Parathyroid adenoma (tissue), 2 donors: Measurements from ENCODE around the gene BLOC1S4.

Experiments
- H2AFZ ChIP-seq: fragments of 300-600 bp; sonication (generic); one replicate; pipeline ENCODE4 v1.7.0; 2017; ENCODE audit warnings: antibody characterized with exemption, mild to moderate bottlenecking
- H3K27ac ChIP-seq: fragments of 300-600 bp; sonication (generic); one replicate; pipeline ENCODE4 v1.7.0; 2017
- H3K27me3 ChIP-seq: fragments of 300-600 bp; sonication (generic); one replicate; pipeline ENCODE4 v1.7.0; 2017; ENCODE audit warnings: low read length; ENCODE audit not compliant: control insufficient read depth, insufficient read depth
- H3K36me3 ChIP-seq: fragments of 300-600 bp; sonication (generic); one replicate; pipeline ENCODE4 v1.7.0; 2017; ENCODE audit warnings: low read length; ENCODE audit not compliant: control insufficient read depth, insufficient read depth
- H3K4me1 ChIP-seq: fragments of 300-600 bp; sonication (generic); one replicate; pipeline ENCODE4 v1.7.0; 2017; ENCODE audit warnings: control low read depth
- H3K4me2 ChIP-seq: fragments of 300-600 bp; sonication (generic); one replicate; pipeline ENCODE4 v1.7.0; 2017; ENCODE audit warnings: low read length
- H3K4me3 ChIP-seq: fragments of 300-600 bp; sonication (generic); one replicate; pipeline ENCODE4 v1.7.0; 2017; ENCODE audit warnings: low read depth, low read length
- H3K79me2 ChIP-seq: fragments of 300-600 bp; sonication (generic); one replicate; pipeline ENCODE4 v1.7.0; 2017; ENCODE audit warnings: control low read depth
- H3K9ac ChIP-seq: fragments of 300-600 bp; sonication (generic); one replicate; pipeline ENCODE4 v1.7.0; 2017; ENCODE audit warnings: mild to moderate bottlenecking
- H3K9me3 ChIP-seq: fragments of 300-600 bp; sonication (generic); one replicate; pipeline ENCODE4 v1.7.0; 2017; ENCODE audit warnings: low read length; ENCODE audit not compliant: control insufficient read depth
- TF ChIP-seq, protein P1 (sequence below): fragments of 300-600 bp; sonication (generic); IDR thresholded peaks from one replicate; pipeline ENCODE4 v1.7.0; 2017; ENCODE audit warnings: antibody characterized with exemption, mild to moderate bottlenecking
- donor health status: primary hyperparathyroidism.

Gene BLOC1S4

DNA sequence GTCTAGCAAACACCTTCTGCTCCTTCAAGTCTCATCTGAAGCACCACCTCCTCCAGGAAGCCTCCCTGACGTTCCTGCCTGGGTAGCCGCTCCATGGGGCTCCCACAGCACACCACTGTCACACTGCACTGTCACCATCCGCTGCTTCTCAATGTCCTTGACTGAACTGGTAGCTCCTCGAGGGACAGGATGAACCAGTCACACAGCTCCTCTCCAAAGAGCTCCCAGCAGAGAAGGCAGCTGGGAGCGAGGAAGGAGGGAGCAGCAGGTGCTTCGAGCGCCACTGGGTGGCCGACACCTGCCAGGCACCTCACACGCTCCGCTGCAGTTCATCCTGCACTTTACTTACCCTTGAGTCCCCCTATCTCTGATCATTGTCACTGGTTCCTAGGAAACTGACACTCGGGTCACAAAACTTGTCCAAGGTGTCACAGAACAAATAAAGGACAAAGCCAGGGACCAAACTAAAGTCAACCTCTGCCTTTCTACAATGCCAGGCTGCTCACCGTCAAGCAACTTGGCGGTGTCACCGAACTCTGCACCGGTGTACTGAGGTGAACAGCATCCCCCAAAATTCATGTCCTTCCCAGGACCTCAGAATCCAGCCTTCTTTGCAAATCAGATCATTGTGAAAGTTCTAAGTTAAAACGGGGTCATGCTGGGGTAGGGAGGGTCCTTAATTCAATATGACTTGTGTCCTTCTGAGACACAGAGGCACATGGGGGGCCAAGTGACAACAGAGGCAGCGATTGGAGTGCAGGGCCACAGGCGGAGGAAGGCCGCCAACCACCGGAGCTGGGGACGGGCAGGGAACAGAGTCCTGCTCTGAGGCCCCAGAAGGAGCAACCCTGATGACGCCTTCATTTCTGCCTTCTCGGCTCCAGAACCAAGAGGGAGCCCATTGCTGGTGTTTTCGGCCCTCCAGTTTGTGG lies 27.8 kb upstream of the BLOC1S4 start:
- H3K4me2 ChIP-seq, result no peak overlapping the region
- H3K36me3 ChIP-seq, result no peaks in the 10 kb centered on the region
- no peaks in the 10 kb centered on the region for H3K9me3 ChIP-seq
- peaks cover 2% of the 10 kb centered on the region for H3K79me2 ChIP-seq
- H2AFZ ChIP-seq, result no peak overlapping the region
- H3K9ac ChIP-seq, result no peak overlapping the region
- no peak overlapping the region for H3K4me3 ChIP-seq
- no peaks in the 10 kb centered on the region for H3K4me1 ChIP-seq
- H3K27me3 ChIP-seq, result no peaks in the 10 kb centered on the region
- no peak overlapping the region for H3K27ac ChIP-seq
- TF ChIP-seq, protein P1, sequence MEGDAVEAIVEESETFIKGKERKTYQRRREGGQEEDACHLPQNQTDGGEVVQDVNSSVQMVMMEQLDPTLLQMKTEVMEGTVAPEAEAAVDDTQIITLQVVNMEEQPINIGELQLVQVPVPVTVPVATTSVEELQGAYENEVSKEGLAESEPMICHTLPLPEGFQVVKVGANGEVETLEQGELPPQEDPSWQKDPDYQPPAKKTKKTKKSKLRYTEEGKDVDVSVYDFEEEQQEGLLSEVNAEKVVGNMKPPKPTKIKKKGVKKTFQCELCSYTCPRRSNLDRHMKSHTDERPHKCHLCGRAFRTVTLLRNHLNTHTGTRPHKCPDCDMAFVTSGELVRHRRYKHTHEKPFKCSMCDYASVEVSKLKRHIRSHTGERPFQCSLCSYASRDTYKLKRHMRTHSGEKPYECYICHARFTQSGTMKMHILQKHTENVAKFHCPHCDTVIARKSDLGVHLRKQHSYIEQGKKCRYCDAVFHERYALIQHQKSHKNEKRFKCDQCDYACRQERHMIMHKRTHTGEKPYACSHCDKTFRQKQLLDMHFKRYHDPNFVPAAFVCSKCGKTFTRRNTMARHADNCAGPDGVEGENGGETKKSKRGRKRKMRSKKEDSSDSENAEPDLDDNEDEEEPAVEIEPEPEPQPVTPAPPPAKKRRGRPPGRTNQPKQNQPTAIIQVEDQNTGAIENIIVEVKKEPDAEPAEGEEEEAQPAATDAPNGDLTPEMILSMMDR, result no peak

DNA sequence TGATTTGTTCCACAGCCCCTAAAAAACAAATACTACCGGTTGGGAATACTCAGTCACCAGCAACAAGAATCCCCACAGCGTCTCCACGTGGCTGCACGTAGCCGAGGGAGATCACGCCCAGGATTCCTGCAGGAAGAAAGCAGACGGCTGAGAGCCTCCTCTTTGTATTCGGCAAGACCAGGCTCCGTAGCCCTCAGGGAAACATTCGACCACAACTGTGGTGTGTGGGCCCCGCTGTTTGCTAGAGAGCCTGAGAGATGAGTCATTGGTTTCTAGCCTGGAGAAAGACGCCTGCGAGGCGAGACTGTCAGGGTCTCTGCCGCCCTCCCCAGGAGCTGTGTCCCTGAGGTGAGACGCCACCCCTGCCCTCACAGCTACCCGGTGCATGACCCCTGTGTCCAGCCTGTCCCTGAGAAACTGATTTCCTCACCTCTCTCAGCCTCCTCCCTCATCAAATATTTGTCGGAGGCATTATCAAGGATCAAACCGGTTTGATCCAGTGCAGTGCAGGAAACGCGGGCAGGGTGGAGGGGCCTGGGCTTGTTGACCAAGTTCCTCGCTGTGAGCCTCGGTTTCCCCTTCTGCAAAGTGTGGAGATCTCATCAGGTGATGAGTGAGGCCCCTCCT lies 27.0 kb upstream of the BLOC1S4 start:
- no peaks in the 10 kb centered on the region for H3K4me1 ChIP-seq
- peaks cover 2% of the 10 kb centered on the region for H3K79me2 ChIP-seq
- H3K9ac ChIP-seq, result no peak overlapping the region
- H3K36me3 ChIP-seq, result no peaks in the 10 kb centered on the region
- H3K27ac ChIP-seq, result no peak overlapping the region
- H3K4me3 ChIP-seq, result no peak overlapping the region
- no peak overlapping the region for H3K4me2 ChIP-seq
- H2AFZ ChIP-seq, result no peak overlapping the region
- no peaks in the 10 kb centered on the region for H3K9me3 ChIP-seq
- H3K27me3 ChIP-seq, result no peaks in the 10 kb centered on the region
- TF ChIP-seq, protein P1, result no peak

DNA sequence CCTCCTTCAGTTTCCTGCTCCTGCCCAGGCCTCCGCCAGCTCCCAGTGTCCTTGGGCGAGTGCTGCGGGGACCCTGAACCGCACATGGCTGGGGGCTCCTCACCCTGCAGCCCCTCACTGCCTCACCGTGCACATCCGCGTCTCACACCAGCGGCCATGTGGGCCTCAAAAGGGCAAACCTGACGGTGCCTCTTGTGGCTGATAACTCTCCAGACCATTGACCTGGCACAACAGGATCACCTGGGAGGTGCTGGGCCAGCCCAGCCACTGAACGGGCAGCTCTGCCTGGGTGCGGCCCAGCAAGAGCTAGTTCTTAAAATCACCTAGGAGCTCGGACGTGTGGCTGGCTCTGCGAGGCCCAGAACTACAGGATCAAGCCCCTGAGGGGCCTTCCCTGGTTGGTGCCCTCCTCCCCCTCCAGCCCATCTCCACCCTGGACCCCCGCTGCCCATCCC lies 26.4 kb upstream of the BLOC1S4 start:
- Histone ChIP-seq H3K4me3 (no peak overlapping the region), H3K27me3 (no peaks in the 10 kb centered on the region), H3K79me2 (peaks cover 2% of the 10 kb centered on the region), H2AFZ (no peak overlapping the region), H3K4me2 (no peak overlapping the region), H3K9ac (no peak overlapping the region), H3K4me1 (no peaks in the 10 kb centered on the region), H3K27ac (no peak overlapping the region), H3K9me3 (no peaks in the 10 kb centered on the region), H3K36me3 (no peaks in the 10 kb centered on the region)
- TF ChIP-seq, protein P1, result no peak

DNA sequence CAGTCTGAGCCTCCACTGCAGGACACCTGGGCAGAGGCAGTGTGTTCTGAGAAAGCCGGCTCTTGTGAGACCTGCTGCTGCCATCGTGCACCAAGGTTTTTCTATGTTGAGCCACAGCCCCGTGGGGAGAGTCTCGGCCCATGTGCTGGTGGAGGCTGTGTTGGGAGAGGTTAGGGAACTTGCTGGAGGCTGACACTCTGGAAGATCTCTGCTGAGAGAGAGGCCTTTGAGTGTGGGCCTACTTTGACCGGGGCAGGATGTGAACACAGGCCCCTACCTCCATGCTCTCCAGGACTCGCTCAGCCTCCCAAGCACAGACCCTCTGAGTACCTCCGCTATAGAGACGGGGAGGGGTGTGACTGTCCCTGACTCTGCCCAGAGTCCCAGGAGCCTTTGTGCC lies 23.6 kb upstream of the BLOC1S4 start:
- no peak overlapping the region for H3K4me3 ChIP-seq
- TF ChIP-seq, protein P1, result no peak
- no peak overlapping the region for H2AFZ ChIP-seq
- peaks cover 20% of the 10 kb centered on the region for H3K4me1 ChIP-seq
- H3K36me3 ChIP-seq, result no peaks in the 10 kb centered on the region
- H3K4me2 ChIP-seq, result no peak overlapping the region
- no peaks in the 10 kb centered on the region for H3K9me3 ChIP-seq
- H3K27ac ChIP-seq, result no peak overlapping the region
- H3K79me2 ChIP-seq, result peaks cover 2% of the 10 kb centered on the region
- no peak overlapping the region for H3K9ac ChIP-seq
- H3K27me3 ChIP-seq, result no peaks in the 10 kb centered on the region
